Stimulated activated CD4-positive, alpha-beta T cell treated with anti-CD3 and anti-CD28 coated beads, Interleukin-1b, Interleukin-23, amount 100 ng/mL, for 24 hours (primary cell): Measurements from ENCODE around the gene OR4K5.
"Not testable (repeated sequence)": the region's sequence is repeated elsewhere in the genome, so short reads cannot be mapped to it uniquely, and the experiment has no call there.

Experiments used
- DNase-seq, 4 experiments: peaks; one replicate each; pipeline ENCODE4 v3.0.0-alpha.2; 2020; ENCODE audit warnings: low read depth in 4 of 4, low spot score in 1 of 4

The OR4K5 gene, protein sequence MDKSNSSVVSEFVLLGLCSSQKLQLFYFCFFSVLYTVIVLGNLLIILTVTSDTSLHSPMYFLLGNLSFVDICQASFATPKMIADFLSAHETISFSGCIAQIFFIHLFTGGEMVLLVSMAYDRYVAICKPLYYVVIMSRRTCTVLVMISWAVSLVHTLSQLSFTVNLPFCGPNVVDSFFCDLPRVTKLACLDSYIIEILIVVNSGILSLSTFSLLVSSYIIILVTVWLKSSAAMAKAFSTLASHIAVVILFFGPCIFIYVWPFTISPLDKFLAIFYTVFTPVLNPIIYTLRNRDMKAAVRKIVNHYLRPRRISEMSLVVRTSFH

DNA sequence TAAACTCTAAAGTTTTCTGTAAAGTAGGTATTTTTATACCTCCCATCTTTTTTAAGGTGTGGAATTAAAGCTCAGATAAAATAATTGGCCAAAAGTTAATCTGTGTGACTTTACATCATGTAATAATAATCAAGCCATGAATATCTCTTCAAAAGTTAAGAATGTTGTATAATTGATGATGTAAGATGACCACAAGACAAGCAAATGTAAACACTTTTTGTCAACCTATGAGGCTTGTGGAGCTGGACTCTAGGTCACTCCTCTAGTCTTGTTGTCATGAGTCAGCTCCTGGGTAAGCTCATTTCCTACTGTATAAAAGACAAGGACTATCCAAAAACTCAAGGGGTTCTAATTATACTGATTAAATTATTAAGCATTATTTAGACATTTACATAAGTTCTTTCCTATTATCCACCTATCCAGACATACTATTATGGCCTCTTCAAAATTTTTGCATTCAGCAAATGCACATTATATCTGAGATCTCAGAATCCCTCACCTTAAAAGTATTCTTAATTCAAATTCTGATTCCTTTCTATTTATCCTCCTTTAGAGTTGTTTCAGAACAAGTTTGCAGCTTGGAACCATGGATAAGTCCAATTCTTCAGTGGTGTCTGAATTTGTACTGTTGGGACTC lies at the start of gene OR4K5:
Gene OR4K5, plus strand, starts transcription at position 587 of the 637 bp plus-strand sequence. Its CDS starts 0 bp downstream, at position 587.
- no peak for DNase-seq

DNA sequence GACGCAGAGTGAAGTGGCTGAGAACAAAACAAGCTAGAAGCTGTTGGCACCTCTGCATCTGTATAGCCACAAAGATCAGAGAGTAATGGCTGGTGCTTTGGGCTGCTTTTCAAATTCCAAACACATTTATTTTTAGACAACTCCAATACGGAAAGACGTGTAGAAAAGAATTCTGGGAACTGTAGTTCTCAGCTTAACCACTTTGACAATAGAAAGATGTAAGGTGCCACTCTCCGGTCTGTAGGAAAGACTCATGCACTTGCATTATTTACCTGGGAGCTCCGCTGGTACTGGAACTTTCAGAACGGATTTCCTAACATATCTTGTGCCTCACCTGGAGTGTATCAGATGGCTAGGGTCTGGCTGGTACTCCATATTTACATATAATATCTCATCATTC lies 47.2 kb upstream of the OR4K5 start:
- DNase-seq: no peak

DNA sequence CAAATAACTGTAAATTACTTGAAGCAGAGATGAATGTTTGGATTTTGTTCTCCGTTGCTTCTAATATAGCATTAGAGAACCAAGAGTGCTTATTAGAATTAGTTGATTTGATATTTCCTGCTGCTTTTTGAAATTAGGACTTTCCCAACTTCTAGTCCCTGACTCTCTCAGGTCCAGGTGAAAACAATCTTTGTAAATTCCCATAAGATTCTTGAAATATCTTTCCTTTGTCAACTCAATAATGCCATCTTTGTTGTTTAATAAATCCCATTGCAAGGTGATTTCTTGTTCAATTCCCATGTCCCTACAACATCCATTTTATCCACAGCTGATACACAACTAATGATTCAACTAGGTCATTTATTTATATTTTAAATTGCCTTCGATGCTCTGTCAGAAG lies 45.6 kb upstream of the OR4K5 start, which contains the start of gene OR4K2:
Gene OR4K2, plus strand, starts transcription at position 301 of the 400 bp plus-strand sequence. CDS start 1,126 bp downstream, outside the sequence.
- DNase-seq: no peak

DNA sequence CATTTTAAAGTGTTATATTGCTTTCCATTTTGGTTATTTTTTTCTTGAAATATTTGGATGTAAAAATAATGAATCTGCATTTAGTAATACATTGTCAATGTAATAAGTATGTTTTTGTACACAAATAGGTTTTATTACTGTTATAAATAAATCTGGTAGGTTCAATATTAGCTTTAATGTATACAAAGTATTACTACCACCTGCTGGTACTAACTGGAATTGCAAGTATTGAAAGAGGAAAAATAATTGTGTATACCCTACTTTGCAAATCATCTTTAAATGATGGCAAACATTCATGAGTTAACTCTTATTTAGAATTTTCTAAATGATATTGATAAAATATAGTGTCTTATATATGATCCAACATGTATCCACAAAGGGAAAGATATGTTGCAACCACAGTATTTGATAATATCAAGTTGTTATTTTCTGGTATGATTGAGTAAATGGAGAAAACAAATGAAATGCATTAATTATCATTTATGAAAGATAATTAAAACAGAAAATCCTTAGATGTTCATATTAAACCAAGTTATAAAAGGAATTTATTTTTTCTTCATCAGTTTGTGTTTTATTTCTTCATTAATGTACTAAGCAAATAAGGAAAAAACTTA lies 42.3 kb upstream of the OR4K5 start:
- no peak for DNase-seq

DNA sequence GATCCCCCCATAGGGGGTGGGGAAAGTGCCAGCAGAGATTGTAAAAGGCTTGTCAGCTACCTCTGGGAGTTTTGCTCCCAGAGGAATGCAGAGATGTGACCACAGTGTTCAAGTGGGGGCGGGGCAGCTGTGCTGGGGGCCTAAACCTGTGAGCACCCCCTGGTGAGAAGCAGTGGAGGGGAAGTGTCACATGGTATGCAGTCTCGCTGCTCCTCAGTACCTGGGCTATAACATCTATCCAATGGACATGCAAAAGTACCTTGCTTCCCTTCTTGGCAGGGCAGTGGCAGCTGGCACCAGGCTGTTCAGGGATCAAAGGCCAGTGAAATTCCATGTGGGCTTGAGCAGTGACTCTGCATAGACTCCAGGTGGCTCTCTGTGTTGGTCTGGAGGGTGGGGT lies 25.1 kb upstream of the OR4K5 start:
- DNase-seq: no peak

DNA sequence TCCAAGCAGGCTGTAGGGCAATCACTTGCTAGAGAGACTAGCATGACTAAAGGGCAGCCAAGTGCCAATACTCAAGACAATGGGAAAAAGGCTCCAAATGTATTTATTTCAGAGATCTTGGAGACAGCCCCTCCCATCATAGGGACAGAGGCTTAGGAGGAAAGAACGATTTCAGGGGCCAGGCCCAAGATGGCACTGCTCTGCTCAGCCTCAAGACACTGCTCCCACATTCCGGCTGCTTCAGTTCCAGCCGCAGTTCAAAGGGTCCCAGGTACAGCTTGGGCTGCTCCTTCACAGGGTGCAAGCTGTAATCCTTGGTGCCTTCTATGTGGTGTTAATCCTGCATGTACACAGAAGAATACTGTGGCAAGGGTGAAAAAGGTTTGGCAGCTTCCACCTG lies 19.4 kb upstream of the OR4K5 start:
- DNase-seq: no peak

DNA sequence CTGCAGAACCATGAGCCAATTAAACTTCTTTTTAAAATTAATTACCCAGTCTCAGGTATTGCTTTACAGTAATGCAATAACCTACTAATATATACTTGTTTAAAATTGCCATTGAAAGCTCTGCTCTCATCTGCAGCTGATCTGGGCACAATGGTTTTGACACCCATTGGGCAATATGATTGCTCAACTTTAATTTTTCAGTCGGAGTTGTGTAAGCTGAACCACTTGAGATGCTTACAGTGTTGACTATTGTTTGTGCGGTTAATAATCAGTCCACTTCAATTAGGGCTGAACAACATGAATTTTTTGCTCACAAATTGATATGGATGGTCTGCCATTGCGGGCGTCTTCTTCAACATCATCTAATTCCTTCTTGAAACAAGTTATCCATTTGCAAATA lies 18.0 kb upstream of the OR4K5 start:
- no peak for DNase-seq

DNA sequence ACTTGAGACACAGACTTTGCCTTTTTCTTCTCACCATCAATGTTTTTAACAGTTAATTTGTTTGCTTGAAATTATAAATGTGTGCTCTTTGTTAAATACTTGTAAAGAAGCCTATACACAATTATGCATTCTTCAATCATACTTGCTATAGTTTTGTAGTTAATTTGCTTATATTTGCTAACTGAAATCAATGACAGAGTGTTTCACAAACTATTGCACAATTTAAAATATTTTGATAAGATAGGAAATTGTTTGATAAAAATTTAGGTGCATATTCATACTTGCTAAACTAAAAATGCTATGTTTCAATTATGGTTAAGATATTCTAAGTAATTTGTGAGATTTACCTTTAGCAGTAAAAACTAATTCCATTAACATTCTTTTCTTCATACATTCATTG lies 13.7 kb upstream of the OR4K5 start:
- no peak for DNase-seq

DNA sequence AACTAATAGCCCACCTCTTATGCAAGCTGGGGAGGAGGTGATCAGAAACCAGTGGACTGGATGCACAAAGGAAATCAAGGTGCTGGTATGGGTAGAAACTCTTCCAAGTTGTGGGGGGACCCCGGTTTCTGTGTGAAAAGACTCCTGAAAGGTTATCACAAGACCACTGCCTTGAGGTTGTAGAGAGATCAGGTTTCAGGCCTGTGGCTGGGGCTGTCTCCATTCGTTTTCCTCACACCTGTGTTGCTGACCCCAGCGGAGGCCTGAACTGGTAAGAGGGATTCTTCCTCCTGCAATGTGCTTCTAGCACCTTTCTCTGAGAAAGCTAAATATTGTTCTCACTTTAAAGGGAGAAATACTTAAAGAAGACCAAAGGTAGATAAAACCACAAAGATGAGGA lies 9.3 kb upstream of the OR4K5 start:
- no peak for DNase-seq

DNA sequence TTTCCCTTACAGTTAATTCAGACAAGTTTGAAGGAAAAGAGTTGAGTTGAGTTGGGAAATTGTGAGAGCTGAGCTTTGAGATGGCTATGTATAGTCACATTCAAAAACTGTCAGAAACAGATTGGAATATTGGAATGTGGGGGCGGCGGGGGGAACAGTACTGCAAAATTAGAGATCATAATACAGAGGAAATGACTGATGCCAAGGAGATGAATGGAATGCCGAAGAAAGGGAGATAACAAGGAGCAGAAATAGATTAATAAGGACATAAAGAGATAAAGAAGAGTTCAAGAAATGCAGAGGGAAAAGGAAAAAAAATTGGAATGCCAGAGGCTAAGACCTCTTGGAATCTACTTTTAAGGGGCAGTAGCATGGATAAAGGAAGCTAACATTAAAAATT lies 3.2 kb upstream of the OR4K5 start:
- DNase-seq: no peak

DNA sequence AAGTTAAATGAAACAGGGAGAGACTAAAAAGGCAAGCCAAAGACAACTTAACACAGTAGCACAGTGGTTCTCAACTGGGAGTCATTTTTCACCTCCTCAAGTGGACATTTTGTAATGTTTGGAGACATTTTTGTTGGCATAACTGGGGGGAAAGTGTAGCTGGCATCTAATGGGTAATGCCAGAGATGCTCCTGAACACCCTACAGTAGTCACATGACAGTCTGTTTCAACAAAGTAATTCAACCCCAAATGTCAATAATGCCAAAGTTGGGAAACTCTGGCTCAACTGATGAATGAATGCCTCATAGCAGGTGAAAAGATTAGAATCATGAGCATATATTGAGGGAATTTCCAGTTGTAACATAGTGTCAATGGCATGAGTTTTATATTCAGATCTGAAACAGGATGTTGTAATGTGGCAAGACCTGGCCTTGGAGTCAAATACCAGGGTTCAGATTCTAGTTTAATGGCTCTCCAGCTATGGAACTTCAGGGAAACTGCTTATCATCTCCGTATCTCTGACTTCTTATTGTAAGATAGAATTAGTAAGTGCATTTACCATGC lies 2.4 kb upstream of the OR4K5 start:
- no peak for DNase-seq

DNA sequence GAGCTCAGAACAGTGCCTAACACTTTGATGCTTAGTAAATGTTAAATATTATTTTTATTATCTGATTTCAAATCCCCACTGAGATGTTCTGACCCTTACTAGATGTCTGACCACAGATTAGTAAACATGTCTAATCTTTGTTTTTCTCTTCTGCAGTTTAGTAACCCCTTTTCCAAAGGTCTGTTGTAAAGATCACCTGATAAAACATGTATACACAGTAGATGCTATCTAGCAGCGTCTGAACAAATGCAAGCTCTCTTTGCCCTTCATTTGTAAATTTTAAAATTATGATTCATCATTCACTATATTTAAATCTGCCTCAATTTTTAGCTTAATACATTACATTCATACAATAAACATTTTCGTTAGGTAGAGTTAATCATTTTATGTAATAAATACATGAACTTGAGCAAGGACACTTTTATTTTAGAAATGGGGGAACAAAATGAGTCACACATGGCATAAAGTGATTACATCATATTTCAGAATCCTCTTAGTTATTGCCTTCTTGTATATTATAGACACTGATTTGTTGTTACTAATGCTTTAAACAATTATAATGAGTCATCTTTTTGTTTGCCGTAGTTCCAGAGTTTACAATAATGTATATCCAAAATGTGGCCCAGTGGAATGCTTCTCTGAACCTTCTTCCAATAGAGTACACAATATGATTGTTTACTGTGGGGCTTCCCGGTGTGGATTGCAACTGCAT lies 1.7 kb upstream of the OR4K5 start:
- DNase-seq: no peak

DNA sequence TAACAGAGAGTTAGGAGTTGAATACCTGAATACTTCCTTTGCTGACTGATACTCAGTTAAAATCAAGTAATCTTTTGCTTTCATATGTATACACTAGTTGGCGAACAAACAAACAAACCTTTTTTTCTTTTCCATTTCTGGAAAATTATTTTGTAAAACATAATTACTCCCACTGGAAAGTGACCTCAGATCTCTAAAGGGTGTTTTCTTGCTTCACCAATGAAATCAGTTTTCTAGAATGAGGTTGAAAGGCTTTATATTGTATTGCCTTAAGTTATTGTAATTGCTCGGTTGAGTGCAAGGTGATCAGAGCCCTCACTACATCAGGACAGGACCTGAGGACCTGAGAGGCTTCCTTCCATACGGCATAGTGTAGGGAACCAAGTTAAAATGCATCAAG lies 10.2 kb downstream of the OR4K5 start, which contains the start of gene OR4K1:
Gene OR4K1, plus strand, starts transcription at position 301 of the 400 bp plus-strand sequence. CDS start 4,750 bp downstream, outside the sequence.
- DNase-seq: no peak

DNA sequence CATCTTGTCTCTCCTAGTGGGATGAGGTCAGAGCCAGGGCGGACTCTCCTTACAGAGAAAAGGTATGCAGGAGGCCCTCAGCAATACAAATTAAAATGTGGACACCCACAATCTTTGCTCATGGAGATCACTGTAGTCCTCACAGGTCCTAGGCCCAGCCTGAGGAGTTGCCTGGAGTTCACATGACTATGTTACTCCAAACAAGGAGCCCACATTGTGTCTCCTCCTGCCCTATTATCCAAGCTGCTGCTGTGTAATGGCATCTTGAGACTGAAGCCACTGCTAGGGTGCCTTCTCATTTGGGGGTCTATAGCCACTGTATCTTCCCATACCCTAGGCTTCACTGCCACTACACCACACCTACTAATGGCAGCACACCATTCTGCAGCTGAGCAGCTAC lies 21.3 kb downstream of the OR4K5 start:
- DNase-seq: no peak

DNA sequence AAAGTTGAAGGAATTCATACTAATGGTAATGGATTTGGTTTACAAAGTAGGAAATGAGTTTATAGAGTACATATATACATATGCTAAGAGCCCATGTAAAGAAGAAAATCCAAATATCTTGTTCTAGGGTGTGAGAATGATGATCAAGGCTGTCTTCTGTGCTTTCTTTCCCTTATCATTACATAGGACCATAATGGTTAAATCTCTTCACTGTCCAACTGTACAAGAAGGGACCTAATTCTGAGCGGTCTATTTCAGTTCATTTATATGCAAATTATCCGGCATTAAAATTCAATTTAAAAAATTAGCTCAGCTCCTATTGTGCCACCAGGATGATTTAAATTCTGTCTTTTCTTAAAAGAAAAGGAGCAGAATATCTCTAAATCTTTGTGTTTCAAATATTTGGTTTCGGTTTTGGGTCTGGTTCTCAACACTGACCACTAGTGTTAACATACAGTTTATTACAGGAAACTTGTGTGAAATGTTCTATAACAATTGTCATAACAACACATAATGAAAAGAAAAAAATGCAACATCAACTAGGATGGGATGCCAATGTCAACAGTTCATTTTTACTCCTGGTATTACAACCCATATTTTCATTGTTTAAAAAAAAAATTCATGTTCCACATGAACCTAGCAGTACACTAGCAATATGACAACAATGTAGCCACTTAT lies 27.1 kb downstream of the OR4K5 start:
- DNase-seq: no peak

DNA sequence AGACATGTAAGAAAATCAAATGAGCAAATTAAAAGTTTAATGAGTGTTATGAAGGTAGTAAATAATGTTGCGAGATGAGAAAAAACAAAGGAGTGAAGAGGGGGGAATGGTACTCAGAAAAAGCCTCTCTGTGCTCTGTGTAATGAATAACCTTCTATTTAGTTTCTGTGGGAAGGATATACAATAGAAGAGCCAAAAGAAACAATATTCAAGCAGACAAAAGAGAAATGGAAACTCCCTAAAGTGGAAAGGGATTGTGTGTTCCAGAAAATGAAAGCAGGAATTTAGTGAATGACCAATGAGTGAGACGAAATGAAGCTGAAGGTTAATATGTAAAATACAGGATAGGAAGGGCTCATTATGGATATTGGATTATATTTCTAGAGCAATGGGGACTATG lies 28.8 kb downstream of the OR4K5 start:
- no peak for DNase-seq

DNA sequence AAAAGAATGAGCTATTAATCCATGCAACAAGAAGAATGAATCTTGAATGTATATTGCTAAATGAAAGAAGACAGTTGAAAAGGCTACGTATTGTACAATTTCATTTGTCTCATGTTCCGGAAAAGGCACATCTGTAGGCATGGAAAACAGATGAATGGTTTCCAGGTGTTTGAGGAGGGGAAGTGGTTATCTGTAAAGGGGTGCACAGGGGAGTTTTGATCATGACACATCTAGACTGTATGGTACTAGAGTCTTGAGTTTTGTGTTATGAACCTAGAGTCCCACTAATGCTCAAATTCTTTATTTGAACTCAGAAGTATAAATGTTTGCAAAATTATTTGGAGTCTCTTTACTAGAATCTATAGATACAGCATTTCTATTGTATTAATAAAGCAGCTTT lies 49.3 kb downstream of the OR4K5 start:
- DNase-seq: not testable (repeated sequence)
